Nephron (organoid): Measurements from ENCODE around the gene MSLN.

Source experiments
- H3K27ac Mint-ChIP-seq, 3 experiments: 2 replicates each; pipeline ENCODE4 v1.8.0; 2020; ENCODE audit warnings: mixed read lengths in 3 of 3, mild to moderate bottlenecking in 2 of 3, moderate library complexity in 1 of 3
- H3K27me3 Mint-ChIP-seq: 2 replicates; pipeline ENCODE4 v1.8.0; 2021; ENCODE audit warnings: low read depth, mild to moderate bottlenecking, moderate library complexity, mixed read lengths
- H3K36me3 Mint-ChIP-seq: 2 replicates; pipeline ENCODE4 v1.8.0; 2020; ENCODE audit warnings: low read depth, mixed read lengths
- H3K4me1 Mint-ChIP-seq: 2 replicates; pipeline ENCODE4 v1.8.0; 2020; ENCODE audit warnings: mixed read lengths
- H3K4me3 Mint-ChIP-seq, 3 experiments: 2 replicates each; pipeline ENCODE4 v1.8.0; 2020; ENCODE audit warnings: mild to moderate bottlenecking in 3 of 3, mixed read lengths in 3 of 3, moderate library complexity in 2 of 3
- H3K9me3 Mint-ChIP-seq: 2 replicates; pipeline ENCODE4 v1.8.0; 2020; ENCODE audit warnings: mixed read lengths
- CTCF ChIP-seq, 3 experiments: fragments of 200-600 bp; sonication (generic); IDR thresholded peaks; one replicate each; pipeline ENCODE4 v1.5.0; 2021; ENCODE audit warnings: antibody characterized with exemption in 3 of 3; ENCODE audit not compliant: unreplicated experiment in 3 of 3

The MSLN gene

DNA sequence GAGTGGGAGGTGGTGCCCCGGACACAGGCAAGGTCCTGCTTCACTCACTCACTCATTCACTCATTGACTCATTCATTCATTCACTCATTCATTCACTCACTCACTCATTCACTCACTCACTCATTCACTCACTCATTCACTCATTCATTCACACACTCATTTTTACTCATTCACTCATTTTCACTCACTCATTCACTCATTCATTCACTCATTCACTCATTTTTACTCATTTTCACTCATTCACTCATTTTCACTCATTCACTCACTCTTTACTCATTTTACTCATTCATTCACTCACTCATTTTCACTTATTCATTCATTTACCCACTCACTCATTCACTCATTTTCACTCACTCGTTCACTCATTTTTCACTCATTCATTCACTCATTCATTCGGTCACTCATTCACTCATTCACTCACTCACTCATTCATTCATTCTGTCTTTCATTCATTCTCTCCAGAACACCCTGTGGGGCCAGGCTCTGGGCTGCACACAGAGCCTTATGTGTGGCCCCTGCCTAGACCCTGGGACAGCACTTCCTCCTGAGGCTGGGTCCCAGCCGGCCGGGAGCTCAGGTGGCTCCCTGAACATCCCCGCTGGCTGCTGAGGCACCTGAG, 18.5 kb downstream of the MSLN start:
- Mint-ChIP-seq H3K36me3 (no peaks in the 10 kb centered on the region), H3K4me1 (no peaks in the 10 kb centered on the region), H3K27me3 (peaks cover 5% of the 10 kb centered on the region), H3K9me3 (no peaks in the 10 kb centered on the region), H3K27ac (no peak overlapping the region), H3K4me3 (no peak overlapping the region)
- no peak for TF ChIP-seq CTCF (IDR thresholded peaks at IDR 0.05; ENCODE audit: unreplicated experiment in 3 of 3)

GRCh38 chr16:779561-779960, 19.0 kb downstream of the MSLN start:
- Mint-ChIP-seq H3K4me1 (no peaks in the 10 kb centered on the region), H3K4me3 (no peak overlapping the region), H3K9me3 (no peaks in the 10 kb centered on the region), H3K27me3 (peaks cover 5% of the 10 kb centered on the region), H3K27ac (no peak overlapping the region), H3K36me3 (no peaks in the 10 kb centered on the region)
- no peak for TF ChIP-seq CTCF (IDR thresholded peaks at IDR 0.05; ENCODE audit: unreplicated experiment in 3 of 3)

DNA sequence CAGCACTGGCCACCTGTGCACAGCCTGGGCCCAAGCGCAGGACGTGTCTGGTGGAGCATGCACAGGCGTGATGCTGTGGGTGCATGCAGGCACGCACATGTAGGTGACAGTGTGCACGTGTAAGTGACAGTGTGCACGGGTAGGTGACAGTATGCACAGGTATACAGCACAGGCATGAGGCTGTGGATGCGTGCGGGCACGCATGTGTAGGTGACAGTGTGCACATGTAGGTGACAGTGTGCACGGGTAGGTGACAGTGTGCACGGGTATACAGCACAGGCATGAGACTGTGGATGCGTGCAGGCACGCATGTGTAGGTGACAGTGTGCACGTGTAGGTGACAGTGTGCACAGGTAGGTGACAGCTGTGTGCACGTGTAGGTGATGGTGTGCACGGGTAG, 19.8 kb downstream of the MSLN start:
- Mint-ChIP-seq H3K27ac (no peak overlapping the region), H3K4me1 (no peaks in the 10 kb centered on the region), H3K9me3 (no peaks in the 10 kb centered on the region), H3K36me3 (no peaks in the 10 kb centered on the region), H3K4me3 (no peak overlapping the region), H3K27me3 (peaks cover 5% of the 10 kb centered on the region)
- TF ChIP-seq CTCF (IDR thresholded peaks at IDR 0.05; ENCODE audit: unreplicated experiment in 3 of 3): no peak

DNA sequence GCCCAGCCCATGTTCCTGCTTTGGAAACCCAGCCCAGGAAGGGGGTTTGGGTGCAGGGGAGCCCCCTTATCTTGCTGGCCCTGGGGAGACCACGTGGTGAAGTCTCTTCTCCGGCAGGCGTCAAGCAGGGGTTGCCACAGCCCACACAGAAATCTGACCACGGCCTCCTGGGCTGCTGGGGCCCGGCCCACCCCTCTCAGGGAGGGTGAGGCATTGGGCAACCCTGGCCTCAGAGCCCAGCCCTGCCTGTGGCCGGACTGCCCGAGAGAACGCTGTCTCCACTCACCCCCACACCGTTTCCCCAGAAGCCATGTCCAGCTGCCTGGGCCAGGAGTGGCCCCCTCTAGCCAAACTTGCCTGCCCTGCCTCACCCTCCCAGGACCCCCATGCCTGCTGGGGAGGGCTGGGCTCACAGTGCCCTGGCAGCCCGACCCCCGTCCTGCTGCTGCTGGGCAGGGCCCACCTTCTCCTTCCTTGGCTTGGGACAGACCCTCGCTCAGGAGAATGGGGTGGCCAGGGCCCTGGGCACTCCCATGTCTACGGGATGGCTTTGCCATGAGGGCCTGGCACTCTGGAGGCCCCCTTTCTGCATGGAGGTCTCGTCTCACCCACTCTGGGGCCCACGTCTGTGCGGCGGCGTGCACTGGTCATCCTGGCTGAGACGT, 20.9 kb downstream of the MSLN start:
- H3K4me3 Mint-ChIP-seq: no peak overlapping the region
- no peaks in the 10 kb centered on the region for H3K36me3 Mint-ChIP-seq
- TF ChIP-seq CTCF (IDR thresholded peaks at IDR 0.05; ENCODE audit: unreplicated experiment in 3 of 3): no peak
- no peak overlapping the region for H3K27ac Mint-ChIP-seq
- H3K9me3 Mint-ChIP-seq: no peaks in the 10 kb centered on the region
- peaks cover 5% of the 10 kb centered on the region for H3K27me3 Mint-ChIP-seq
- no peaks in the 10 kb centered on the region for H3K4me1 Mint-ChIP-seq

- H3K9me3 Mint-ChIP-seq: no peaks in the 10 kb centered on the region
- H3K27ac Mint-ChIP-seq: no peak overlapping the region
- no peak overlapping the region for H3K4me3 Mint-ChIP-seq
- H3K27me3 Mint-ChIP-seq: peaks cover 5% of the 10 kb centered on the region
- TF ChIP-seq CTCF (IDR thresholded peaks at IDR 0.05; ENCODE audit: unreplicated experiment in 3 of 3): no peak
- H3K36me3 Mint-ChIP-seq: no peaks in the 10 kb centered on the region
- H3K4me1 Mint-ChIP-seq: no peaks in the 10 kb centered on the region
Observed at GRCh38 chr16:782258-782657, 21.7 kb downstream of the MSLN start.
